DND-41 (cell line): ENCODE data around the gene DENND2D.
A peak's percentile ranks its signal among the peaks of the same experiment; 100 is the strongest.

Experiments used
- ATAC-seq: fragments of 200-7000 bp; cut with Tn5 transposase; 3 replicates; pipeline ENCODE4 v1.9.1; 2021; ENCODE audit warnings: low read depth; ENCODE audit not compliant: insufficient read depth
- DNase-seq: peaks from one replicate; pipeline ENCODE4 v3.0.0-alpha.2; 2020
- H2AFZ ChIP-seq: 2 replicates; pipeline ENCODE4 v1.6.0; 2012; ENCODE audit warnings: low read depth, low read length
- H3K27ac ChIP-seq: 2 replicates; pipeline ENCODE4 v1.5.1; 2012; ENCODE audit warnings: low read length, inconsistent platforms
- H3K27me3 ChIP-seq: fragments of 200-600 bp; sonication (generic); 2 replicates; pipeline ENCODE4 v1.6.0; 2012; ENCODE audit warnings: low read length, mild to moderate bottlenecking, inconsistent platforms; ENCODE audit not compliant: insufficient read depth, poor library complexity
- H3K36me3 ChIP-seq: 2 replicates; pipeline ENCODE4 v1.5.1; 2012; ENCODE audit warnings: low read length, inconsistent platforms; ENCODE audit not compliant: insufficient read depth
- H3K4me1 ChIP-seq: 2 replicates; pipeline ENCODE4 v1.5.1; 2012; ENCODE audit warnings: mild to moderate bottlenecking, low read length; ENCODE audit not compliant: insufficient read depth
- H3K4me2 ChIP-seq: 2 replicates; pipeline ENCODE4 v1.6.0; 2012; ENCODE audit warnings: mild to moderate bottlenecking, moderate library complexity, low read length, inconsistent platforms; ENCODE audit not compliant: insufficient read depth
- H3K4me3 ChIP-seq, 2 experiments: fragments of 200-600 bp in 1 of 2; shearing (Covaris generic) in 1 of 2; 2 replicates each; pipeline ENCODE4 v1.5.1; 2012 to 2016; ENCODE audit warnings: inconsistent platforms in 2 of 2, low read length in 2 of 2, mild to moderate bottlenecking in 2 of 2, low read depth in 1 of 2, moderate library complexity in 1 of 2
- H3K79me2 ChIP-seq: 2 replicates; pipeline ENCODE4 v1.6.0; 2012; ENCODE audit warnings: low read length, inconsistent platforms; ENCODE audit not compliant: insufficient read depth
- H3K9ac ChIP-seq: 2 replicates; pipeline ENCODE4 v1.6.0; 2012; ENCODE audit warnings: low read depth, mild to moderate bottlenecking, inconsistent platforms, low read length, moderate library complexity
- H3K9me3 ChIP-seq: 2 replicates; pipeline ENCODE4 v1.5.1; 2012; ENCODE audit warnings: low read length, moderate library complexity, mild to moderate bottlenecking, inconsistent platforms; ENCODE audit not compliant: insufficient read depth, severe bottlenecking
- H4K20me1 ChIP-seq: 2 replicates; pipeline ENCODE4 v1.6.0; 2012; ENCODE audit warnings: low read length; ENCODE audit not compliant: insufficient read depth
- CTCF ChIP-seq: IDR thresholded peaks from 2 replicates; pipeline ENCODE4 v1.5.1; 2012; ENCODE audit warnings: borderline replicate concordance, low read length, moderate library complexity, mild to moderate bottlenecking; ENCODE audit not compliant: poor library complexity, severe bottlenecking; ENCODE audit errors: extremely low read depth
- EZH2 ChIP-seq: IDR thresholded peaks from 3 replicates; pipeline ENCODE4 v1.6.1; 2012; ENCODE audit warnings: borderline replicate concordance, low read depth, mild to moderate bottlenecking, moderate library complexity, low read length, inconsistent platforms; ENCODE audit not compliant: severe bottlenecking

DENND2D gene

GRCh38 chr1:111191496-111191895 is 8.9 kb downstream of the DENND2D start:
- Histone ChIP-seq H2AFZ (no peak overlapping the region), H3K4me1 (peaks cover 50% of the 10 kb centered on the region)
- no peak for DNase-seq

GRCh38 chr1:111190931-111191451 is 9.5 kb downstream of the DENND2D start:
- Histone ChIP-seq H4K20me1 (peaks cover 25% of the 10 kb centered on the region), H3K4me2 (no peak overlapping the region), H3K27ac (peak overlapping the region; percentile 44), H3K4me3 (no peak overlapping the region), H3K9ac (no peak overlapping the region), H3K36me3 (peaks cover 100% of the 10 kb centered on the region), H3K27me3 (no peaks in the 10 kb centered on the region), H2AFZ (no peak overlapping the region), H3K9me3 (no peaks in the 10 kb centered on the region), H3K4me1 (peaks cover 44% of the 10 kb centered on the region), H3K79me2 (peaks cover 54% of the 10 kb centered on the region)
- DNase-seq (no peak), ATAC-seq (no peak)
- TF ChIP-seq CTCF (no peak), EZH2 (no peak)

More at GRCh38 chr1:111191496-111191895, 8.9 kb downstream of the DENND2D start:
- no peak overlapping the region for H3K9ac ChIP-seq
- H3K4me3 ChIP-seq = no peak overlapping the region
- H3K27me3 ChIP-seq = no peaks in the 10 kb centered on the region
- no peaks in the 10 kb centered on the region for H3K9me3 ChIP-seq
- no peak for ATAC-seq
- peak overlapping the region; percentile 40 for H3K27ac ChIP-seq
- H4K20me1 ChIP-seq = peaks cover 30% of the 10 kb centered on the region
- no peak for TF ChIP-seq EZH2
- peaks cover 59% of the 10 kb centered on the region for H3K79me2 ChIP-seq
- 0 out of 2 replicates have a peak overlapping the region, but pooled peaks have one; percentile 12 for H3K4me2 ChIP-seq
- H3K36me3 ChIP-seq = peaks cover 100% of the 10 kb centered on the region

GRCh38 chr1:111184663-111185062 is 15.8 kb downstream of the DENND2D start:
- TF ChIP-seq CTCF = no peak
- no peak for TF ChIP-seq EZH2
- H2AFZ ChIP-seq = no peak overlapping the region
- no peaks in the 10 kb centered on the region for H3K4me1 ChIP-seq
- no peaks in the 10 kb centered on the region for H3K9me3 ChIP-seq
- H3K36me3 ChIP-seq = peaks cover 85% of the 10 kb centered on the region
- H4K20me1 ChIP-seq = no peaks in the 10 kb centered on the region
- no peak overlapping the region for H3K27ac ChIP-seq
- H3K4me2 ChIP-seq = no peak overlapping the region
- 0 out of 2 replicates have a peak, but pooled peaks cover 3% of the 10 kb centered on the region for H3K79me2 ChIP-seq
- no peaks in the 10 kb centered on the region for H3K27me3 ChIP-seq
- no peak for ATAC-seq
- DNase-seq = no peak
- H3K4me3 ChIP-seq = no peak overlapping the region
- no peak overlapping the region for H3K9ac ChIP-seq

- Histone ChIP-seq H3K27ac (no peak overlapping the region), H3K36me3 (peaks cover 83% of the 10 kb centered on the region), H3K79me2 (no peaks in the 10 kb centered on the region), H2AFZ (no peak overlapping the region), H3K9ac (no peak overlapping the region), H4K20me1 (no peaks in the 10 kb centered on the region), H3K27me3 (no peaks in the 10 kb centered on the region), H3K4me3 (no peak overlapping the region), H3K9me3 (no peaks in the 10 kb centered on the region), H3K4me2 (no peak overlapping the region), H3K4me1 (no peaks in the 10 kb centered on the region)
- ATAC-seq = peak; percentile 23; the same call in 1 of the 3 replicates
- TF ChIP-seq EZH2 (no peak), CTCF (no peak)
- no peak for DNase-seq
These were observed 17.0 kb downstream of the DENND2D start for GRCh38 chr1:111183308-111184069.
